ENCODE results near the gene MORN3.
A peak's percentile ranks its signal among the peaks of the same experiment; 100 is the strongest.

MORN3 gene

DNA sequence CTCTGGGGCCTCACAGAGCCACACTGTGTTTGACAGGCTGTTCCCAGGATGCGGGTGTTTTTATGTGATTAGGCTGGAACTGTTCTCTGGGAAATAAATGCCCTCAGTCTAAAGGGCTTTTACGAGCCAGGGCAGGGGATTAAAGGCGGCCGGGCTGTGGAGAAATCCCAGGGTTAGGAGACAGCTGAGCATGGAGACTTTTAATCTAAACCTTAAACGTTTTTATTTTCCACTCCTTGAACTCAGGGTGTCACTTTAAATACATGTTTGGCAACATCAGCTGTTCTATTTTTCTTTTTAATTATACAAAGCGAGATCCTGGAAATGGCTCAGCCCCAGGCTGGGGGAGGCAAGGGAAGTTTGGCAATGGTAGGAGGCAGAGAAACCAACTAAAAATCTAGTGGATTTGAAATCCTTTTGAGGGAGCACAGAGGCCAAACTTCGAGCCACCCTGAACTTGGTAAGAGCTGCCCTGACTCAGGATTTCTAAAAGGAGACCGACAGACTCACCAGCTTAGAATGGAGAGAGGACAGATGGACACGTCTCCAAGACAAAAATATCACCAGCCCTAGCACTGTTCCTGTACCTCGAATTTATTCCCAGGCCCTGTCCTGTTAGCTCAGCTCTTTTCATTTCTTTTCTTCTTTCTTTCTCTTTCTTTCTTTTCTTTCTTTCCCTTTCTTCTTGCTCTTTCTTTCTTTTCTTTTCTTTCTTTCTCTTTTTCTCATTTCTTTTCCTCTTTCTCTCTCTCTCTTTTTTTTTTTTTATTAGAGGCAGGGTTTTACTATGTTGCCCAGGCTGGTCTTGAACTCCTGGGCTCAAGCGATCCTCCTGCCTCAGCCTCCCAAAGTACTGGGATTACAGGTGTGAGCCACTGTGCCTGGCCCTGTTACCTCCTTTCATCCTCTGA is 59.0 kb downstream of the MORN3 start:
- DNase-seq: peak in 28 of 58 donors; percentile 10 to 70 (median 26)

DNA sequence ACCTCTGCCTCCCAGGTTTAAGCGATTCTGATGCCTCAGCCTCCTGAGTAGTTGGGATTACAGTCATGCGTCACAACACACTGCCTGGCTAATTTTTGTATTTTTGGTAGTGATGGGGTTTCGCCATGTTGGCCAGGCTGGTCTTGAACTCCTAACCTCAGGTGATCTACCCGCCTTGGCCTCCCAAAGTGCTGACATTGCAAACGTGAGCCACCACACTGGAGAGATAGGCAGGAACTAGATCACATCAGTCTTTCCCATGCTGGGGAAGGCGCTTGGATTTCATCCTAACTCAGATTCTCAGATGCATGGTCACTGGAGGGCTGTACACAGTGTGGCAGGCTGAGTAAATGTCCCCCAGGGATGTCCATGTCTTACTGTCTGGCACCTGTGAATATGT is 61.2 kb downstream of the MORN3 start:
- DNase-seq: no peak

DNA sequence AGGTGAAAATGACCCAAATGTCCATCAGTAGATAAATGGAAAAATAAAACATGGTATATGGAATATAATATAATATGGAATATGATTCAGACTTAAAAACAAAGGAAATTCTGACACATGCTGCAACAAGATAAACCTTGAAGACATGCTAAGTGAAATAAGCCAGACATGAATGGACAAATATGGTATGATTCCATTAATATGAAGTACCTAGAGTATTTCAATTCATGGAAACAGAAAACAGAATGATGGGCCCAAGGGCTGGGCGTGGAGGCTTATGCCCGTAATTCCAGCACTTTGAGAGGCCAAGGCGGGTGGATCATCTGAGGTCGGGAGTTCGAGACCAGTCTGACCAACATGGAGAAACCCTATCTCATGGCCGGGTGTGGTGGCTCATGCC is 65.9 kb downstream of the MORN3 start:
- no peak for DNase-seq

DNA sequence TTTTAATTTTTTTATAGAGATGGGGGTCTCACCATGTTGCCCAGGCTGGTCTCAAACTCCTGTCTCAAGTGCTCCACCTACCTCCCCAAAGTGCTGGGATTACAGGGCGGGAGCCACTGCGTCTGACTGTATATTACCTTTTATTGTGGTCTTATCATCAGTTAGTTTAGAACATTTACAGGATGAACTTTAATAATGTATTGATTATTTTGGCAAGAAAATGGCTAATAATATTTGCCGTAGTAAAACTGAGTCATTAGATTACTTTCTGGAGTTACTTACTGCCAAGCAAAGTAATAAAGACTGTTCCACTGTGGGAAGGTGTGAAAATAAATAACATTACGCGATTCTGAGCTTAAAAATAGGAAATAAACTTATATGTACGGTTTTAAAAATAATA is 66.7 kb downstream of the MORN3 start:
- DNase-seq: no peak

DNA sequence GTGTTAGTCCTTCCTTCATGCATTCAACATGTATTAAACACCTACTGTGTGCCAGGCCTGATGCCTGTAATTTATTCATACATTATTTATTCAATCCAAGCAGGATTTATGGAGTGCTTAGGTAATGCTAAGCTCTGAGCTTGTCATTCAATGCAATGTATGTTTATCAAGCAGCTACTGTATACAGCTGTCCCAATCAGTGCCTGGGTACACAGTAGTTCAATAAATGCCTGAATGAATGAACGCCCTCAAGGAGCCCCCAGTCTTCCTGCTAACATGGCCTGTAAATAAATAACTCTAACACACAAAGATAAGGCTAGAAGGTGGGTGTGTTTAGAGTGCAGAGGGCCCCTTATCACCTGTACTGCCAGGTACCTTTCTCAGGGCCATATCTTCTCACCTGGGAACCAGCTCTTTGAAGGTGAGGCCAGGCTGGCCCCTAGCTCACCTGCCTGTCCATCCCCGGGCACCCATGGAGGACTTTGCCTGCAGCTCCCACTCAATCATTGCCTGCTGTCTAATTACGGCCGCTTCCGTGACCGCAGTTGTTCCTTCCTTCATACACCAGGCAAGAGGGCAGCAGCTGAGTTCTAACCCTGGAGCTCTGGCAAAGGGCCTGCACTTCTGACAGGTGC is 68.6 kb downstream of the MORN3 start:
- no peak for DNase-seq

All from anterior cingulate cortex (tissue), 58 donors.